ENCODE measurements around the gene SLC25A1.

DNA sequence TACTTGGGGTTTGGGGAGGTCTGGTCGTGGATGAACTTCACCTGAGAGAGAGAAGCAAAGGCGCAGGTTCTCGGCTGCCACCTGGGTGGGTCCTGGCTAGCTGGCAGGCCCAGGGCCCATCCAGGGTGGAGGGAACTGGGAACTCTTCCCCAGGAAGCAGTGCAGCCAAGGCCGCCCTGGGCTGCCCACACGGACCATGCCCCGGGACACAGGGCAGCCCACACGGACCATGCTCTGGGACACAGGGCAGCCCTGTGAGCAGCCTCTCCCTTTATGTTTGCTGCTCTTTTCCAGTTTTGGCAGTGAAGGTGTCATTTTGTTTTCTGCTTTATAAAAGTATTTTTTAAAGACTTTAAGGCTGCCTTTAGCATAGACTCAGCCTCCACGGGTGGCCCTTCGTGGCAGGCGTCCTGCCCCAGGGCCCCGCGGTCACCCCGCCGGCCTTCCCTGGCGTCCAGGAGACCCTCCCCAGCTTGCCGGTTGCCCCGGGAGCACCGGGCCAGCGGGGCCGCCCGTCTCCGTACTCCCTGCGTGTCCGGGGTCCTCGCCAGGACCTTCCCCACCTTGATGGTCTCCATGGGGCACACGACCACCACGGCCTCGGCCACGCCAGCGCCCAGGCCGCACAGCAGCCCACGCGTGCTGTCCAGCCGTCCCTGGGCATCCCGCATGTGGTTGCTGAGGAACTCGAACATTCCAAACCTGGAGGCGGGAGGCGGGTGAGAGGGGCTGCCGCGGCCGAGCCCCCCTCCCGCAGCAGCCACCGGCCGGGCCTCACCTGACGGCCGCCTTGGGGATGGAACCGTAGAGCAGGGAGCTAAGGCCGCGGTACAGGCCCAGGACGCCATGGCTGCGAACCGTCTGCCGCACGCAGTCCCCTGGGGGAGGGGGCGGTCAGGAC, 1.1 kb downstream of the SLC25A1 start:
- TF ChIP-seq RAD21 (IDR thresholded peaks at IDR 0.05; ENCODE audit: low read depth) = no peak
- TF ChIP-seq EP300 (IDR thresholded peaks at IDR 0.05; ENCODE audit: borderline replicate concordance) = no peak
- no peak for TF ChIP-seq YY1 (IDR thresholded peaks at IDR 0.05; ENCODE audit: low read depth)
- no peak; the same call in 1 of the 2 replicates for TF ChIP-seq MAX (IDR thresholded peaks at IDR 0.05)
- TF ChIP-seq, protein P1, sequence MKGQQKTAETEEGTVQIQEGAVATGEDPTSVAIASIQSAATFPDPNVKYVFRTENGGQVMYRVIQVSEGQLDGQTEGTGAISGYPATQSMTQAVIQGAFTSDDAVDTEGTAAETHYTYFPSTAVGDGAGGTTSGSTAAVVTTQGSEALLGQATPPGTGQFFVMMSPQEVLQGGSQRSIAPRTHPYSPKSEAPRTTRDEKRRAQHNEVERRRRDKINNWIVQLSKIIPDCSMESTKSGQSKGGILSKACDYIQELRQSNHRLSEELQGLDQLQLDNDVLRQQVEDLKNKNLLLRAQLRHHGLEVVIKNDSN (IDR thresholded peaks at IDR 0.05) = no peak
- no peak for TF ChIP-seq CREB1 (IDR thresholded peaks at IDR 0.05; ENCODE audit: low read depth)
- TF ChIP-seq EGR1 (IDR thresholded peaks at IDR 0.05) = no peak

All from Ishikawa (cell line).